ENCODE data around the gene NCAPG.
A peak's percentile ranks its signal among the peaks of the same experiment; 100 is the strongest.

Gene NCAPG

DNA sequence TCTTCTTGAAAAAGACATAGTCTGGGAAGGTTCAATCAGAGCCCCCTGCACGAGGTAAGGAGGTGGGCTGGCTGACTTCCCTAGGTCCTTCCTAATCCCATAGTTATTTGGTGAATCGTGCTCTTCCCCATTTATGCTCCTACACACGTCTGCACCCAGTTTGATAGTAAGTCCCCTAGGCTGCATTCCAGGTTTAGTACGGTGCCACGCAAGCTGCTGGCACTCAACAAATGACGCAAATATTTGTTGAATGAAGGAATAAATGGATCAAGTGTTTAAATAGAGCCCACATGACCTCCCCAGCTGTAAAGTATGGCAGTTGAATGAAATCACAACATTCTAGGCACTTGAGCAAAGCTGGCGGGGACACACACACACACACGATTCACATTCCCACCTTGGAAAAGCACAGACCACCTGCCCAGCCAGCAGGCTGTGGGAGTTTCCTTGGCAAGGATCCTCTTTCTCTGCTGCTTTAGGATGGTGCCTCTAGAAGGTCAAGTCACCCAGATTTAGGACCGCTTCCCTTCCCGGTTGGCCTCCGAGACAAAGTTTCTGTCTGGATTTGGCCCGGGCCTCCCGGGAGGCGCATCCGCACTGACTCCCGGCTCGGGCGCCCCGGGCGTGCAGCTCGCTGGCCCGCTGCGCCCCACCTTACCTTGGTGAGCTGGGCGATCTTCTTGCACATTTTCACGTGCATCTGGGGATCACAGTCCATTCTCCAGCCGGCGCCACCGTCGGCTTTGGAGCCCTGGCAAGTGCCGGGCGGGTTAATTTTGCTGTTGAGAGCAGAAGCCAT, 30.1 kb upstream of the NCAPG start:
- DNase-seq (ENCODE audit: low read depth): peak; percentile 60
- no peak for TF ChIP-seq CTCF (conservative IDR thresholded peaks at IDR 0.05; ENCODE audit: low read depth, low read length)
- peak overlapping the region; percentile 57 for H3K4me3 ChIP-seq (ENCODE audit: low read length)

DNA sequence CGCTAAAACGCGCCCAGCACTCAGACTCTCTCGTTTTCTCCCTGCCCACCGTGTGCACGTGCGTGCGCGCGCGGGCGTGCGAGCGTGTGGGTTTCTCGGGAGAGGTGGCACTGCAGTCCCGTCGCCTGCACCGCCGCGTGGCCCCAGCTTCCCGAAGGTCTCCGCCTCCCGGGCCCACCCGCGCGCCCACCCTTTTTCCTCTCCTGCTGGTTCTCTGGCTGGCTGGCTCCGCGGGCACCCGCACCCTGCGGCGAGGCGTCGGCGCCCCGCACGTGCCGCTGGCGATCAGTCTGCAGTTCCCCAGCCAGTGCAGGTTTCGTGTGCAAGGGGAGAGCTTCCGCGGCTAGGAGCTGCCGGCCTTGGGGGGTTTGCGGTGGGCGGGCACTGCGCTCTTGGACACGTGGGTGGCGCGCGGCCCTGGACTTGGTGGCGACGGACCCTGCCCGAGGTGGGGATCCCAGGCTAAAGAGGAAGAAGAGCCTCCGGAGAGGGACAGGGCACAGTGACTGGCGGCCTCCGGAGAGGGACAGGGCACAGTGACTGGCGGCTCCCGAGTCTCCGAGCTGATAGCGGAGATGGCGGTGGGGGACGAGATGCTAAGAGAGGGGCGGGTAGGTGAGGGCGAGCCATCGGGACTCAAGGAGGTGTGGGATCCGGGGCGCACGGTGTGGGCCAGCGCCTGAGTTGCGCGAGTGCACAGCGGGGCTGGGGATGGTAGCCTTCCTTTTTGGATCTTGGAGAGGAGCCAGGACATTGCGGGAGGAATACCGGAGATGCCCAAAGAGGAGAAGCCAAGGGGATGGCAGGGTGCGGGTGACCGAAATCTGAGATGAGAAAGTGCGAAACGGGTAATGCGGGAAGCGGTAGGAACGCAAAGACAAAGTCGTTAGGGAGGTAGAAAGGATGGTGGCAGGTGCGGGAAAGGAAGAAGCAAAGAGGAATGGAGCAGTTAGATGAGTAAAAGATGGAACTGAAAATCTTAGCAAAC, 29.2 kb upstream of the NCAPG start, which contains the start of gene FAM184B:
Gene FAM184B (minus strand): TSS at position 322 of the 988 bp plus-strand sequence. CDS start 322 bp downstream, outside the sequence.
- DNase-seq (ENCODE audit: low read depth): no peak
- peak within 1 kb of the TSS; percentile 57 for H3K4me3 ChIP-seq (ENCODE audit: low read length)
- no peak for TF ChIP-seq CTCF (conservative IDR thresholded peaks at IDR 0.05; ENCODE audit: low read depth, low read length)

DNA sequence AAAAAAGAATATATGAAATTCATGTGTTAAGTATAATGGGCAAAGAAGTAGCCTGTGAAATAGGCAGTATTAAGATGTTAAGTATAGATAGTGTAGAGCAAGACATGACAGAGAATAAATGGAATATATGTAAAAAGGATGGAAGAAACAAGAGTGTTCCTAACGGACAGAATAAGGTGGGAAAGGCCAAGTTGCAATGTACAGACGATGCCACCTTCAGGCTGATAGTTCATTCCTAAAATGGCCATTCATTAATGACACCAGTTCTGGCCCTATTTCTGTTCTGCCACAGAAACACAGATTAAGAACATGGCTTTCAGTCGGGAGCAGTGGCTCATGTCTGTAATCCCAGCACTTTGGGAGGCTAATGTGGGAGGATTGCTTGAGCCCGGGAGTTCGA, 24.9 kb upstream of the NCAPG start:
- DNase-seq (ENCODE audit: low read depth): no peak
- H3K4me3 ChIP-seq (ENCODE audit: low read length): no peak overlapping the region
- peak; percentile 1 for TF ChIP-seq CTCF (conservative IDR thresholded peaks at IDR 0.05; ENCODE audit: low read depth, low read length)

DNA sequence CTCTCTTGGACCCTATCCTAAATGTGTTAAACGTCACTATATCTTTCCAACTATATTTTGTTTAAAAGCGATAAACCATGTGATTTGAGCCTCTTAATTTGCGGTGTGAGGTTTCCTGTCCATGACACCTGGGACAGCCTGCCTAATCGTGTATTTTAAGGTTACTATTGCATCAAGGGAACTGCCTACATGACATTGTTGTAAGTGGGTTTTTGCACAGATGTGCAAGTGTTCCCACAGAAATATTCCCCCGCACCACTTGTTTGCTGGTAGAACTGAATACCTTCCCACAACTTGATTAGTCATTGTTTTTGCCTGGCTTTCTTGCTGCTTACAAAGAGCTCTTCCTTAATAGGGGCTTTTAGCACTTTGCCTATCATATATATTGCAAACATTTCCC, 24.2 kb upstream of the NCAPG start:
- H3K4me3 ChIP-seq (ENCODE audit: low read length): no peak overlapping the region
- TF ChIP-seq CTCF (conservative IDR thresholded peaks at IDR 0.05; ENCODE audit: low read depth, low read length): no peak
- DNase-seq (ENCODE audit: low read depth): no peak

- no peak for DNase-seq (ENCODE audit: low read depth)
- H3K4me3 ChIP-seq (ENCODE audit: low read length): no peak overlapping the region
- TF ChIP-seq CTCF (conservative IDR thresholded peaks at IDR 0.05; ENCODE audit: low read depth, low read length): no peak
Measured at GRCh38 chr4:17787315-17787714, 23.5 kb upstream of the NCAPG start.

GRCh38 chr4:17788956-17789355, 21.8 kb upstream of the NCAPG start:
- H3K4me3 ChIP-seq (ENCODE audit: low read length): no peak overlapping the region
- TF ChIP-seq CTCF (conservative IDR thresholded peaks at IDR 0.05; ENCODE audit: low read depth, low read length): no peak
- DNase-seq (ENCODE audit: low read depth): no peak

All from retinal pigment epithelial cell (primary cell).